ENCODE results near the gene UBXN6.

The UBXN6 gene

GRCh38 chr19:4453232-4454179, 4.1 kb downstream of the UBXN6 start:
- CTCF ChIA-PET: interaction anchor here (1.0 to 2.4 kb wide), 4 partner anchors 16 to 71 kb away, joined by 3 to 7 read pairs (median 4); partner anchors contain the start of gene SH3GL1
- no peak for DNase-seq (ENCODE audit: extremely low spot score)
- POLR2A ChIA-PET: interaction anchor here (0.6 kb wide), 1 partner anchor 619 kb away, joined by 4 read pairs; no protein-coding TSS in a partner anchor
- no peak for TF ChIP-seq CTCF (IDR thresholded peaks at IDR 0.05; ENCODE audit: control extremely low read depth, extremely low read depth, low read depth, missing control alignments)

GRCh38 chr19:4452230-4452990, 5.2 kb downstream of the UBXN6 start:
- no peak for TF ChIP-seq CTCF (IDR thresholded peaks at IDR 0.05; ENCODE audit: control extremely low read depth, extremely low read depth, low read depth, missing control alignments)
- ChIA-PET POLR2A (no interaction called here), CTCF (interaction anchor here (2.4 kb wide), 1 partner anchor 52 kb away, joined by 7 read pairs; the partner anchor contains the start of gene SH3GL1)
- DNase-seq (ENCODE audit: extremely low spot score): no peak

- POLR2A ChIA-PET: interaction anchor here (0.6 kb wide), 1 partner anchor 44 kb away, joined by 3 read pairs; no protein-coding TSS in a partner anchor
- no peak for DNase-seq (ENCODE audit: extremely low spot score)
- CTCF ChIA-PET: interaction anchor here (1.6 kb wide), 1 partner anchor 13 kb away, joined by 3 read pairs; no protein-coding TSS in a partner anchor
- no peak for TF ChIP-seq CTCF (IDR thresholded peaks at IDR 0.05; ENCODE audit: control extremely low read depth, extremely low read depth, low read depth, missing control alignments)
These were observed 8.0 kb downstream of the UBXN6 start for GRCh38 chr19:4449639-4450028.

GRCh38 chr19:4449022-4449638, 8.5 kb downstream of the UBXN6 start:
- ChIA-PET CTCF (interaction anchor here (1.6 kb wide), 1 partner anchor 12 kb away, joined by 3 read pairs; no protein-coding TSS in a partner anchor), POLR2A (no interaction called here)
- no peak for DNase-seq (ENCODE audit: extremely low spot score)
- no peak for TF ChIP-seq CTCF (IDR thresholded peaks at IDR 0.05; ENCODE audit: control extremely low read depth, extremely low read depth, low read depth, missing control alignments)

GRCh38 chr19:4448147-4448985, 9.2 kb downstream of the UBXN6 start:
- TF ChIP-seq CTCF (IDR thresholded peaks at IDR 0.05; ENCODE audit: control extremely low read depth, extremely low read depth, low read depth, missing control alignments): no peak
- DNase-seq (ENCODE audit: extremely low spot score): no peak
- ChIA-PET CTCF (interaction anchor here (1.2 to 1.6 kb wide), 2 partner anchors 12 kb away, joined by 3 read pairs; no protein-coding TSS in a partner anchor), POLR2A (no interaction called here)
